HepG2 (cell line): ENCODE results near the gene PSMG3.

ENCODE experiments used
- CHCHD3 ChIP-seq: sonication (generic); formaldehyde crosslinking; IDR thresholded peaks from 2 replicates; pipeline ENCODE4 v1.8.0; 2022; ENCODE audit warnings: mild to moderate bottlenecking, missing genetic modification reagents, moderate library complexity
- E2F5 ChIP-seq: sonication (generic); formaldehyde crosslinking; conservative IDR thresholded peaks from 2 replicates; pipeline ENCODE4 v1.4.0; 2020; ENCODE audit warnings: missing genetic modification reagents
- EED ChIP-seq: sonication (generic); formaldehyde crosslinking; IDR thresholded peaks from 2 replicates; pipeline ENCODE4 v1.5.0; 2020; ENCODE audit warnings: mild to moderate bottlenecking, missing genetic modification reagents
- KAT8 ChIP-seq: IDR thresholded peaks from 2 replicates; pipeline ENCODE4 v1.6.1; 2016; ENCODE audit warnings: missing genetic modification reagents, missing compliant biosample characterization
- NFE2L2 ChIP-seq: fragments of 150-350 bp; IDR thresholded peaks from 2 replicates; pipeline ENCODE4 v1.6.1; 2014; ENCODE audit warnings: low read length
- REST ChIP-seq, 2 experiments: IDR thresholded peaks; 2 replicates each; pipeline ENCODE4 v1.6.1; 2011 to 2012; ENCODE audit warnings: low read length in 2 of 2, borderline replicate concordance in 1 of 2, low read depth in 1 of 2, mild to moderate bottlenecking in 1 of 2, moderate library complexity in 1 of 2
- SP2 ChIP-seq: sonication (generic); formaldehyde crosslinking; IDR thresholded peaks from 2 replicates; pipeline ENCODE4 v1.5.1; 2020; ENCODE audit warnings: mild to moderate bottlenecking, missing genetic modification reagents
- ZNF329 ChIP-seq: sonication (generic); formaldehyde crosslinking; IDR thresholded peaks from 2 replicates; pipeline ENCODE4 v1.9.0; 2021; ENCODE audit warnings: low read depth, mild to moderate bottlenecking, missing genetic modification reagents
- TF ChIP-seq, protein P1 (sequence below), 2 experiments: fragments of 450-650 bp in 1 of 2; sonication (generic) in 1 of 2; formaldehyde crosslinking in 1 of 2; IDR thresholded peaks; 2 replicates each; pipeline versions ENCODE4 v1.6.1 to v1.8.0; 2016 to 2022; ENCODE audit warnings: antibody characterized with exemption in 1 of 2, mild to moderate bottlenecking in 1 of 2, missing genetic modification reagents in 1 of 2
- TF ChIP-seq, protein P2 (sequence below): sonication (generic); formaldehyde crosslinking; conservative IDR thresholded peaks from 2 replicates; pipeline ENCODE4 v1.4.0; 2020; ENCODE audit warnings: missing genetic modification reagents
- TF ChIP-seq, protein P3 (sequence below): sonication (generic); formaldehyde crosslinking; IDR thresholded peaks from 2 replicates; pipeline ENCODE4 v1.5.0; 2020; ENCODE audit warnings: mild to moderate bottlenecking, missing genetic modification reagents, moderate library complexity
- TF ChIP-seq, protein P4 (sequence below): sonication (generic); formaldehyde crosslinking; IDR thresholded peaks from 2 replicates; pipeline ENCODE4 v1.4.0; 2020; ENCODE audit warnings: missing genetic modification reagents

DNA sequence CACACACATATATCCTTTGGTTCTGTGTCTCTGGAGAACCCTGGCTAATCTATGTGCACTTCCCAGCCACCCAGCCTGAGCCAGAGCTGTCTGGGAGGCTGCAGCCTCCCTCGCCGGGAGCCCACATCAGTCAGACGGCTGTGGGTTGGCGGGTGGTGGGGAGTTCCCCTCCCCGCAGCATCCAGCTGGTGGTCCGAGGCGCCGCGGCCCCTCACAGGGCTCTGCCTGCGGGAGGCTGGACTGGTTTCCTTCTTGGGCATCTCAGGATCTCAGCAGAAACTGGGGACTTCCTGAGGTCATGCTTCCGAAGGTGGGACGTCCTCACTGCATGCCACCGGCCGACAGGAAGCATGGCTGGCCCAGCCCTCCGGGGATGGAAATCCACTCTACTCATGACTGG, 22.0 kb upstream of the PSMG3 start:
- TF ChIP-seq ZNF329 = no peak
- no peak for TF ChIP-seq CHCHD3 (CRISPR knock-in tag)
- no peak for TF ChIP-seq KAT8 (CRISPR knock-in tag)
- no peak for TF ChIP-seq EED
- TF ChIP-seq REST (IDR thresholded peaks at IDR 0.05; ENCODE audit: borderline replicate concordance in 1 of 2, low read depth in 1 of 2, low read length in 2 of 2) = no peak
- TF ChIP-seq E2F5 (CRISPR knock-in tag) = no peak
- TF ChIP-seq SP2 (CRISPR knock-in tag) = no peak
- TF ChIP-seq, protein P1, sequence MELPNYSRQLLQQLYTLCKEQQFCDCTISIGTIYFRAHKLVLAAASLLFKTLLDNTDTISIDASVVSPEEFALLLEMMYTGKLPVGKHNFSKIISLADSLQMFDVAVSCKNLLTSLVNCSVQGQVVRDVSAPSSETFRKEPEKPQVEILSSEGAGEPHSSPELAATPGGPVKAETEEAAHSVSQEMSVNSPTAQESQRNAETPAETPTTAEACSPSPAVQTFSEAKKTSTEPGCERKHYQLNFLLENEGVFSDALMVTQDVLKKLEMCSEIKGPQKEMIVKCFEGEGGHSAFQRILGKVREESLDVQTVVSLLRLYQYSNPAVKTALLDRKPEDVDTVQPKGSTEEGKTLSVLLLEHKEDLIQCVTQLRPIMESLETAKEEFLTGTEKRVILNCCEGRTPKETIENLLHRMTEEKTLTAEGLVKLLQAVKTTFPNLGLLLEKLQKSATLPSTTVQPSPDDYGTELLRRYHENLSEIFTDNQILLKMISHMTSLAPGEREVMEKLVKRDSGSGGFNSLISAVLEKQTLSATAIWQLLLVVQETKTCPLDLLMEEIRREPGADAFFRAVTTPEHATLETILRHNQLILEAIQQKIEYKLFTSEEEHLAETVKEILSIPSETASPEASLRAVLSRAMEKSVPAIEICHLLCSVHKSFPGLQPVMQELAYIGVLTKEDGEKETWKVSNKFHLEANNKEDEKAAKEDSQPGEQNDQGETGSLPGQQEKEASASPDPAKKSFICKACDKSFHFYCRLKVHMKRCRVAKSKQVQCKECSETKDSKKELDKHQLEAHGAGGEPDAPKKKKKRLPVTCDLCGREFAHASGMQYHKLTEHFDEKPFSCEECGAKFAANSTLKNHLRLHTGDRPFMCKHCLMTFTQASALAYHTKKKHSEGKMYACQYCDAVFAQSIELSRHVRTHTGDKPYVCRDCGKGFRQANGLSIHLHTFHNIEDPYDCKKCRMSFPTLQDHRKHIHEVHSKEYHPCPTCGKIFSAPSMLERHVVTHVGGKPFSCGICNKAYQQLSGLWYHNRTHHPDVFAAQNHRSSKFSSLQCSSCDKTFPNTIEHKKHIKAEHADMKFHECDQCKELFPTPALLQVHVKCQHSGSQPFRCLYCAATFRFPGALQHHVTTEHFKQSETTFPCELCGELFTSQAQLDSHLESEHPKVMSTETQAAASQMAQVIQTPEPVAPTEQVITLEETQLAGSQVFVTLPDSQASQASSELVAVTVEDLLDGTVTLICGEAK (IDR thresholded peaks at IDR 0.05) = no peak
- TF ChIP-seq, protein P1 (CRISPR knock-in tag; IDR thresholded peaks at IDR 0.05) = no peak
- TF ChIP-seq, protein P2, sequence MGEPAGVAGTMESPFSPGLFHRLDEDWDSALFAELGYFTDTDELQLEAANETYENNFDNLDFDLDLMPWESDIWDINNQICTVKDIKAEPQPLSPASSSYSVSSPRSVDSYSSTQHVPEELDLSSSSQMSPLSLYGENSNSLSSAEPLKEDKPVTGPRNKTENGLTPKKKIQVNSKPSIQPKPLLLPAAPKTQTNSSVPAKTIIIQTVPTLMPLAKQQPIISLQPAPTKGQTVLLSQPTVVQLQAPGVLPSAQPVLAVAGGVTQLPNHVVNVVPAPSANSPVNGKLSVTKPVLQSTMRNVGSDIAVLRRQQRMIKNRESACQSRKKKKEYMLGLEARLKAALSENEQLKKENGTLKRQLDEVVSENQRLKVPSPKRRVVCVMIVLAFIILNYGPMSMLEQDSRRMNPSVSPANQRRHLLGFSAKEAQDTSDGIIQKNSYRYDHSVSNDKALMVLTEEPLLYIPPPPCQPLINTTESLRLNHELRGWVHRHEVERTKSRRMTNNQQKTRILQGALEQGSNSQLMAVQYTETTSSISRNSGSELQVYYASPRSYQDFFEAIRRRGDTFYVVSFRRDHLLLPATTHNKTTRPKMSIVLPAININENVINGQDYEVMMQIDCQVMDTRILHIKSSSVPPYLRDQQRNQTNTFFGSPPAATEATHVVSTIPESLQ = no peak
- TF ChIP-seq, protein P3, sequence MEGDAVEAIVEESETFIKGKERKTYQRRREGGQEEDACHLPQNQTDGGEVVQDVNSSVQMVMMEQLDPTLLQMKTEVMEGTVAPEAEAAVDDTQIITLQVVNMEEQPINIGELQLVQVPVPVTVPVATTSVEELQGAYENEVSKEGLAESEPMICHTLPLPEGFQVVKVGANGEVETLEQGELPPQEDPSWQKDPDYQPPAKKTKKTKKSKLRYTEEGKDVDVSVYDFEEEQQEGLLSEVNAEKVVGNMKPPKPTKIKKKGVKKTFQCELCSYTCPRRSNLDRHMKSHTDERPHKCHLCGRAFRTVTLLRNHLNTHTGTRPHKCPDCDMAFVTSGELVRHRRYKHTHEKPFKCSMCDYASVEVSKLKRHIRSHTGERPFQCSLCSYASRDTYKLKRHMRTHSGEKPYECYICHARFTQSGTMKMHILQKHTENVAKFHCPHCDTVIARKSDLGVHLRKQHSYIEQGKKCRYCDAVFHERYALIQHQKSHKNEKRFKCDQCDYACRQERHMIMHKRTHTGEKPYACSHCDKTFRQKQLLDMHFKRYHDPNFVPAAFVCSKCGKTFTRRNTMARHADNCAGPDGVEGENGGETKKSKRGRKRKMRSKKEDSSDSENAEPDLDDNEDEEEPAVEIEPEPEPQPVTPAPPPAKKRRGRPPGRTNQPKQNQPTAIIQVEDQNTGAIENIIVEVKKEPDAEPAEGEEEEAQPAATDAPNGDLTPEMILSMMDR (CRISPR knock-in tag) = no peak
- no peak for TF ChIP-seq NFE2L2
- TF ChIP-seq, protein P4, sequence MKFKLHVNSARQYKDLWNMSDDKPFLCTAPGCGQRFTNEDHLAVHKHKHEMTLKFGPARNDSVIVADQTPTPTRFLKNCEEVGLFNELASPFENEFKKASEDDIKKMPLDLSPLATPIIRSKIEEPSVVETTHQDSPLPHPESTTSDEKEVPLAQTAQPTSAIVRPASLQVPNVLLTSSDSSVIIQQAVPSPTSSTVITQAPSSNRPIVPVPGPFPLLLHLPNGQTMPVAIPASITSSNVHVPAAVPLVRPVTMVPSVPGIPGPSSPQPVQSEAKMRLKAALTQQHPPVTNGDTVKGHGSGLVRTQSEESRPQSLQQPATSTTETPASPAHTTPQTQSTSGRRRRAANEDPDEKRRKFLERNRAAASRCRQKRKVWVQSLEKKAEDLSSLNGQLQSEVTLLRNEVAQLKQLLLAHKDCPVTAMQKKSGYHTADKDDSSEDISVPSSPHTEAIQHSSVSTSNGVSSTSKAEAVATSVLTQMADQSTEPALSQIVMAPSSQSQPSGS (CRISPR knock-in tag) = no peak
